Activated T-cell treated with anti-CD3 and anti-CD28 coated beads for 4 hours (primary cell): ENCODE results near the gene TRHDE.

Experiments used
- DNase-seq: peaks from one replicate; pipeline ENCODE4 v3.0.0-alpha.2; 2020

The TRHDE gene

DNA sequence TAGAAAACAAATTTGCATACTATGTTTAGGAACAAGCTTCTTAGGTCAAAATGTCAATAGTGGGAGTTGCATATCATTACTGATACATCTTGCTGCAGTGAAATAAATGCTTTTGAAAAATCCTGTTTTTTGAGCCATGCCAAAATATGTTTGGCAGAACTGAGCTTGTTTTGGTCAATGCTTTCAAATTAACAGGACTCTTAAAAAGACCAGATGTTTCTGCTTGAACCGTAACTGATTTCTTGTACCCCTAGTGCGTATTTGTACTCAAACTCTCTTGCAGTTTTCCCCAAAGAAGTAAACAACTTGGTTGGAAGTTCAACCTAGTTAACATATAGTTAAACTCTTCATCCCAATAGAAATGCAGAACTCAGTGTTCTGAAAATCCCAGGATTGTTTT, 3.4 kb downstream of the TRHDE start:
- no peak for DNase-seq

- DNase-seq: no peak
These were observed 4.1 kb downstream of the TRHDE start for GRCh38 chr12:72276181-72276805.

DNA sequence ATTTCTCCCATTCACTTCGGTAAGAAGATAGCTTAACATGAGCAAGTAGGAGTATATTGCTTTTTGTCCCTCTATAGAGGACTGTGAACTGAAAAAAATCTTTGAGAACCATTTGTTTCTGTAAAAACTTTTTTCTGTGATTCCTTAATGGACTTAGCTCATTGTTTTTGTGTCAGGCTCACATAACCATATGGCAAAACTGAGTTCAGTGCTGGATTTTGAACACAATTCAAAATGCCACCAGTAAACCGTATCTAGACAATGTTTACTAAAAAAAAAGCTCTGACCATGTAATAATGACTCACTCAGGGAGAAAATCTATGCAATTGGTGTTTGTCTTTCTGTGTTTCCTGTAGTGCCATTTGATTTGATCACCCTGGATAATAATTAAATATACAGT, 5.2 kb downstream of the TRHDE start:
- DNase-seq: no peak

GRCh38 chr12:72278894-72279293, 6.7 kb downstream of the TRHDE start:
- no peak for DNase-seq

DNA sequence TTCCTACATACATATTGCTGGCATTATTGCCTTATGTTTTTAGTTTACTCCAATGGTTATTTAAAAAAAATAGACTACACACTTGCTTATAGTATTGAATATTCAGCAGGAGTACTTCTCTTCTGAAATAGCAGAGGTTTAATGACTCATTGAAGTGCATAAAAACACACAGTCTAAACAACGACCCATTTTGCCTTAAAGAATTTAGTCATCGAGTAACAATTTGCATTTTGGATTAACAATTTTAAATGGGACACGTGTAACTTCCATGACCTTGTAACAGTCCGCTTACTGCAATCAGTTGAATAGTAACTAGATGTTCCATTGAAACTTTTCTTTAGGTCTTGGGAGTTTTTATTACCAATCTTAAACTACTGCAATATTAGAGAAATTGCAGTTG, 9.0 kb downstream of the TRHDE start:
- no peak for DNase-seq

- no peak for DNase-seq
These were observed 10.6 kb downstream of the TRHDE start for GRCh38 chr12:72282721-72283120.

- DNase-seq: no peak
These were observed 13.7 kb downstream of the TRHDE start for GRCh38 chr12:72285861-72286260.

GRCh38 chr12:72286526-72286925, 14.4 kb downstream of the TRHDE start:
- no peak for DNase-seq

DNA sequence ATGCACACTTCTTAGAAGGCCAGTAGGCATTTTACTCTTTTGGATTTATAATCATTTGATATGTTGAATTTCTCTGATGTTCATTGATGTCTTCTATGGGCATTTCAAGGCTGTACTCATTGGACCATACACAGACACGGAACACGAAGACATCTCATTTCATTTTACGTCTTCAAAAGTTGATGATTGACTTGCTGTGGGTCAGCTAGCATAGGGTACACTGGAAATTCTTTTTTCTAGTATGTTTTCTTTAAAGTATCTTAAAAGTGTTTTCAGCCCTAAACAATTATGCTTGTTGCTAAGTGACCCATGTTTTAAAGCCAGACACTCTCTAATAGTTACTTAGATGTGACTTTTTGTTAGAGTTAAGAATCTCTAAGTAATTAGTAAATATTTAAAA, 16.3 kb downstream of the TRHDE start:
- no peak for DNase-seq

DNA sequence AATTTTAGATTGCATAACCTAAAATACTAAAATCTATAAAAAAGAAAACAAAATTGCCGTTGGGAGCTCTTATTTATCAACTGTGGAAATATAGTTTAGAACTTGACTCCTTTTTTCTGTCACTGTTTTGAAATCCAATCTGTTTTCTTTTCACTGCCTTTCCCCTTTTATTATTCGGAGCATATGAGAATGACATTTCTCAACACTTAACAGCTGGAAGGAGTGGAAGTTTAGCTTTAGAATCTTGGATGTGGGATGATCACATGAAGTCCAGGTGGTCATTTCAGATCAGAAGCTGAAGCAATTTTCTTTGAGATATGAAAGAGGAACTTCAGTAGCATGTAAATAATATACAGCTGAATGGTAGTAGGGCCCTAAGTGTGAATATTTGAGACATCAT, 16.7 kb downstream of the TRHDE start:
- DNase-seq: no peak

- no peak for DNase-seq
These were observed 17.5 kb downstream of the TRHDE start for GRCh38 chr12:72289633-72290032.

GRCh38 chr12:72291175-72291574, 19.0 kb downstream of the TRHDE start:
- no peak for DNase-seq

GRCh38 chr12:72293701-72294100, 21.5 kb downstream of the TRHDE start:
- DNase-seq: no peak

DNA sequence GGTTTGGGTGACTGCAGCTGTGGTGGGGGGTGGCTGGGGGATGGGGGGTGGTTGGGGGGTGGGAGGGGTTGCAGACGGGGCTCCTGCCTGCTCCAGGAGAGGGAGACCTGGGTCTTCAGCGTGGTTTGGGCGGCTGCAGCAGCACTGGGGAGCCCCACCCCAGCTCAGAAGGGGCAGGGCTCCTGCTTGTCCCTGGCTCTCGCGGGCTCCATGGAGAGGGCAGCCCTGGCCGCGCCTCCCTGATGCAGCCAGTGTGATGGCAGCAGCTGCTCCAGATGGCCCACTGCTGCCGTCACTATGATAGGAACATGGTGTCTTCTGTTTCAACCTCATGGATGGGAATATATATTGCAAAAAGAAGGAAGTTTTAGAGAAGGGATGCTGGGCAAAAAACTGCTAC, 22.9 kb downstream of the TRHDE start:
- DNase-seq: no peak

DNA sequence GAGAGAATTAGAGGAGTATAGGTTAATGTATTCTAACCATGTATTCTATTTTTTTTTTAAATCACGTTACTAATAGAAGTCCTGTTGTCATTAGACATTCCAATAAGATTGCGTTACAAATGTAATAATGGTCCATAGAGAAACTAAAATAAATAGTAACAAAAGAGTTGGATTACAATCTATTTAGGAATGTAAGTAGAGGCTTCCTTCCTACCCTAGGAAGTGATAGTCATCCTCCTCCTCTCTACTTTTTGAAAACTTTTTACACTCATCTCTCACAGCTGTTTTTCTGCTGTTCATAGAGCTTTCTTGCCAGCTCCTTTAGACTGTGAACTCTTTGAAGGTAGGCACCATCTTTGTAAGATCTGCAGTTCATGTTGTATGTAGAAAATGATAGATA, 23.6 kb downstream of the TRHDE start:
- no peak for DNase-seq

GRCh38 chr12:72296389-72296788, 24.2 kb downstream of the TRHDE start:
- DNase-seq: no peak

DNA sequence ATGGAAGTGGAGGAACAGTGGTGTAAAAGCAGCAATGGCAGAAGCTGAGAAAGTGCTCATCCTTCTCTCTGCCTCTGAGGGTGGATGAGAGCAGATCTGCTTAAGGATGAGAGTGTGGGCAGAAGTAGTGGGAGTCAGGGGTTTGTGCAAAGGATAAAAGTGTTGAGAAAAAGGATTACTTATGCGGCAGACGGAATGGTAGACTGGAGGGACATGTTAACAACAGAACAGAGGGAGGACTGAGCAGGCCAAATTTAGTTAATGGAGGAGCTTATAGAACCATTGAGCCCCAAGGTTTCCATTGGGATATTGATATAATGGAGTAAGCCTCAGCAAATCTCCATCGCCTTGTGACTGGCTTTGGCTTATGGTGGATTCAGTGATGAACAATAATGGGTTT, 25.5 kb downstream of the TRHDE start:
- DNase-seq: no peak

GRCh38 chr12:72300728-72301127, 28.6 kb downstream of the TRHDE start:
- no peak for DNase-seq

GRCh38 chr12:72304751-72305150, 32.6 kb downstream of the TRHDE start:
- DNase-seq: no peak

- DNase-seq: no peak
These were observed 35.1 kb downstream of the TRHDE start for GRCh38 chr12:72307229-72307628.

DNA sequence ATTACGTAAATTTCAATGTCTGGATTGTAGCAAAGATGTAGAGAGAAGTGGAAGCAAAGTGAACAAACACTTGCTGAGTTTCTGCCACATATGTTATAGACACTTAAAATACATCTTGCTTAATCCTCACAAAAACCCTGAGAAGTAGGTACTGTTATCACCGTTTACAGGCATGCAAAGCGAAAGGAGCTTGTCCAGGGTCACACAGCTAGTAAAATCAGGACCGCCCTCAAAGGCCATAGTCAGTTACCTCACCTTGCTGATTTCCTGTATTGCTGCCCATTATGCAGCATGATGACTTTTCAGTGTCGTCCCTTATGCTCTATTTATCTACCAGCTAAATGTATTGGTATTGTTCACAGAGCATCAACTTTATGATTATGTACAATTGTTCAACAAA, 39.8 kb downstream of the TRHDE start:
- no peak for DNase-seq

DNA sequence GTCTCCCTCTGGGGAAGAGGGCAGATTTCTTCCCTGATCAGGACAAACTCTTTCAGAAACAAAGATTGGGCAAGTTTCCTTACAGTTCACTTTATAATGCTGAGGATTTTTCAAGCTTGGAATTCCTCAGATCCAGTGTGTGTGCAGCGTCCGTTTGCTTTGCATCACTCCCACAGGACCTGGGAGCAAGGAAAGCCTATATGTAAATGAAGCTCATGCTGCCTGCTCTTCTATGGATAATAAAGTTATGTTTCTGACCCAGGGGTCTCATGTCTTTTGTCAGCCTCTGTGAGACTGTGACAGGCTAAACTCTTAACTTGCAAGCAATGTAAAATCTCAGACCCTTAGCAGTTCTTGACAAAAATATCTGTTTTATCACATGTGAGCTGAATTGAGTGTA, 41.6 kb downstream of the TRHDE start:
- no peak for DNase-seq

GRCh38 chr12:72315858-72316257, 43.7 kb downstream of the TRHDE start:
- no peak for DNase-seq

- no peak for DNase-seq
These were observed 46.2 kb downstream of the TRHDE start for GRCh38 chr12:72318341-72318740.

- no peak for DNase-seq
These were observed 51.7 kb downstream of the TRHDE start for GRCh38 chr12:72323881-72324280.

DNA sequence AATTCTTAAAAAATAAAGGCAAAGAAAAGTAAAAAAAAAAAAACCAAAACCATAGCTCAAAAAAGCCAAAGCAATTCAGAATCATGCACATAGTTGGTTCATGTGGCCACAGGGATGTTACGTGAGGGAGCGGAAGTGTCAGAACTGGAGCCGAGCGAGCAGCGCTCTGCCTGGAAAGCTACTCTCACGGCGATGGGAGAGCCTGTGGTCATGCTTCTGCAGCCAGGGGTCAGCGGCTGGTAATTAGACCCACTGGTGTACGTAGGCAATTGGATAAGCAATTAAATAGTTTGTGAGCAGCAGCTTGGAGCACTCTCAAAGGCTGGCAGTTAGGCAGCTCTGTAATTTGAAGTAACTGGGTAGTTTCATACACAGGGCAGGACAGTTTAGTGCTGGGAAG, 58.1 kb downstream of the TRHDE start:
- DNase-seq: no peak
